Measurements from ENCODE around the gene DUSP28.

DNA sequence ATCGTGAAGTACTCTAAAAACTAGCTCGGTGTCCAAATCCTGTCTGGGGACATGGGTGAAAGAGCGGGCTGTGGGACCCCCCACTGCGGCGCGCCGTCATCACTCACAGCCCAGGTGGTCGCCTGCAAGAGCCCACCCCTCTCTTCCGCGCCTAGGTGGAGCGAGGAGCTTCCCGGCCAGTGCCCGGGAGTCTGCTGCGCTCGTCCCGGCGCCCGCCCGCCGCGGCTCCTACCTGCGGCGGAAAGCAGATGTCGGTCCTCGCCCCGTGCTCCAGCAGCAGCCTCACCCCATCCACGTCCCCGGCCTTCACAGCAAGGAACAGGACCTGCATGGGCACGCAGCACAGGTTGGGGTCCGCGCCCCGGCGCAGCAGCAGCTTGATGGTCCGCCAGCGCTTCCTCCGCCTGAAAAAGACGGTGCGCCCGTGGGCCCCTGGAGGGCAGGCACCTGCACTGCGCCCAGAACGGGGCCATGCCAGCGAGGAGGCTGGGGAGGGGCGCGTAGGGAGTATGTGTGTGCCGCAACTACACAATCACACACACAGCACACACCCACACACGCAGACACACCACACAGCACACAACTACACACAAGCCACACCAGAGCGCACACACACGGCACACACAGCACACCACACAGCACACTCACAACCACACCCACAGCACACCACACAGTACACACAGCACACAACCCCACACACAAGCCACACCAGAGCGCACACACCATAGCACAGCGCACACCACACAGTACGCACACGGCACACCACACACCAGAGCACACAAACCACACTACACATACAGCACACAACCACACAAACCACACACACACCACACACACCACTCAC lies 39.8 kb upstream of the DUSP28 start:
- TF ChIP-seq, protein P1, sequence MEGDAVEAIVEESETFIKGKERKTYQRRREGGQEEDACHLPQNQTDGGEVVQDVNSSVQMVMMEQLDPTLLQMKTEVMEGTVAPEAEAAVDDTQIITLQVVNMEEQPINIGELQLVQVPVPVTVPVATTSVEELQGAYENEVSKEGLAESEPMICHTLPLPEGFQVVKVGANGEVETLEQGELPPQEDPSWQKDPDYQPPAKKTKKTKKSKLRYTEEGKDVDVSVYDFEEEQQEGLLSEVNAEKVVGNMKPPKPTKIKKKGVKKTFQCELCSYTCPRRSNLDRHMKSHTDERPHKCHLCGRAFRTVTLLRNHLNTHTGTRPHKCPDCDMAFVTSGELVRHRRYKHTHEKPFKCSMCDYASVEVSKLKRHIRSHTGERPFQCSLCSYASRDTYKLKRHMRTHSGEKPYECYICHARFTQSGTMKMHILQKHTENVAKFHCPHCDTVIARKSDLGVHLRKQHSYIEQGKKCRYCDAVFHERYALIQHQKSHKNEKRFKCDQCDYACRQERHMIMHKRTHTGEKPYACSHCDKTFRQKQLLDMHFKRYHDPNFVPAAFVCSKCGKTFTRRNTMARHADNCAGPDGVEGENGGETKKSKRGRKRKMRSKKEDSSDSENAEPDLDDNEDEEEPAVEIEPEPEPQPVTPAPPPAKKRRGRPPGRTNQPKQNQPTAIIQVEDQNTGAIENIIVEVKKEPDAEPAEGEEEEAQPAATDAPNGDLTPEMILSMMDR (IDR thresholded peaks at IDR 0.05 in 2 of 3, conservative IDR thresholded peaks at IDR 0.05 in 1 of 3; ENCODE audit: control insufficient read depth in 2 of 3, extremely low read depth in 1 of 3, insufficient read depth in 1 of 3, low read depth in 3 of 3, low read length in 3 of 3) = no peak
- no peak for TF ChIP-seq SUZ12 (IDR thresholded peaks at IDR 0.05; ENCODE audit: unreplicated experiment)
- TF ChIP-seq CEBPB (IDR thresholded peaks at IDR 0.05; ENCODE audit: borderline replicate concordance in 1 of 2, low read depth in 2 of 2, low read length in 2 of 2) = no peak
- TF ChIP-seq, protein P2, sequence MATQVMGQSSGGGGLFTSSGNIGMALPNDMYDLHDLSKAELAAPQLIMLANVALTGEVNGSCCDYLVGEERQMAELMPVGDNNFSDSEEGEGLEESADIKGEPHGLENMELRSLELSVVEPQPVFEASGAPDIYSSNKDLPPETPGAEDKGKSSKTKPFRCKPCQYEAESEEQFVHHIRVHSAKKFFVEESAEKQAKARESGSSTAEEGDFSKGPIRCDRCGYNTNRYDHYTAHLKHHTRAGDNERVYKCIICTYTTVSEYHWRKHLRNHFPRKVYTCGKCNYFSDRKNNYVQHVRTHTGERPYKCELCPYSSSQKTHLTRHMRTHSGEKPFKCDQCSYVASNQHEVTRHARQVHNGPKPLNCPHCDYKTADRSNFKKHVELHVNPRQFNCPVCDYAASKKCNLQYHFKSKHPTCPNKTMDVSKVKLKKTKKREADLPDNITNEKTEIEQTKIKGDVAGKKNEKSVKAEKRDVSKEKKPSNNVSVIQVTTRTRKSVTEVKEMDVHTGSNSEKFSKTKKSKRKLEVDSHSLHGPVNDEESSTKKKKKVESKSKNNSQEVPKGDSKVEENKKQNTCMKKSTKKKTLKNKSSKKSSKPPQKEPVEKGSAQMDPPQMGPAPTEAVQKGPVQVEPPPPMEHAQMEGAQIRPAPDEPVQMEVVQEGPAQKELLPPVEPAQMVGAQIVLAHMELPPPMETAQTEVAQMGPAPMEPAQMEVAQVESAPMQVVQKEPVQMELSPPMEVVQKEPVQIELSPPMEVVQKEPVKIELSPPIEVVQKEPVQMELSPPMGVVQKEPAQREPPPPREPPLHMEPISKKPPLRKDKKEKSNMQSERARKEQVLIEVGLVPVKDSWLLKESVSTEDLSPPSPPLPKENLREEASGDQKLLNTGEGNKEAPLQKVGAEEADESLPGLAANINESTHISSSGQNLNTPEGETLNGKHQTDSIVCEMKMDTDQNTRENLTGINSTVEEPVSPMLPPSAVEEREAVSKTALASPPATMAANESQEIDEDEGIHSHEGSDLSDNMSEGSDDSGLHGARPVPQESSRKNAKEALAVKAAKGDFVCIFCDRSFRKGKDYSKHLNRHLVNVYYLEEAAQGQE (IDR thresholded peaks at IDR 0.05; ENCODE audit: low read depth, low read length) = no peak
- no peak for TF ChIP-seq GABPA (IDR thresholded peaks at IDR 0.05; ENCODE audit: low read depth)
- no peak for TF ChIP-seq SMC3 (IDR thresholded peaks at IDR 0.05; ENCODE audit: borderline replicate concordance, low read length)
- no peak for TF ChIP-seq CHD2 (IDR thresholded peaks at IDR 0.05; ENCODE audit: borderline replicate concordance, low read depth, low read length)
- peak; percentile 52; the same call in 1 of the 2 replicates for TF ChIP-seq POLR2A (IDR thresholded peaks at IDR 0.05; ENCODE audit: low read depth, low read length)
